Measurements from ENCODE around the gene LAP3. TPM values are rescaled to one million over a fixed set of nuclear protein-coding genes. Genes with fewer than 3 reads are reported as not detected.
A peak's percentile ranks its signal among the peaks of the same experiment; 100 is the strongest.

Gene LAP3
- total and polyA plus RNA-seq, 8 donors: 46.4 to 152 (median 90.8) TPM

- Histone ChIP-seq H3K9me3 (no peaks in the 10 kb centered on the region), H3K4me1 (peaks cover 0 to 13% (median 7%) of the 10 kb centered on the region in 4 donors), H3K4me3 (no peak overlapping the region), H3K27me3 (no peaks in the 10 kb centered on the region), H3K27ac (no peak overlapping the region), H3K36me3 (peaks cover 71 to 96% (median 95%) of the 10 kb centered on the region in 4 donors)
- no peak for TF ChIP-seq POLR2A (IDR thresholded peaks at IDR 0.05)
- no peak for TF ChIP-seq POLR2AphosphoS5 (IDR thresholded peaks at IDR 0.05)
- TF ChIP-seq CTCF (IDR thresholded peaks at IDR 0.05): no peak
- TF ChIP-seq EP300 (IDR thresholded peaks at IDR 0.05): no peak
- intact Hi-C loops (cut with DNase I; ENCODE audit: low total_unique reads): loop anchor here (5.0 kb wide), 1 partner anchor 33 kb away; no protein-coding TSS in a partner anchor
- 81 to 89% (median 87%) methylated on average over 10 of the region's 10 CpGs for WGBS, 5 donors
- DNase-seq: no peak
These were observed 7.7 kb downstream of the LAP3 start for GRCh38 chr4:17584521-17585213.

GRCh38 chr4:17587094-17587822 is 10.3 kb downstream of the LAP3 start:
- Histone ChIP-seq H3K9me3 (no peaks in the 10 kb centered on the region), H3K4me3 (no peak overlapping the region), H3K4me1 (no peaks in the 10 kb centered on the region), H3K36me3 (peaks cover 85 to 100% (median 100%) of the 10 kb centered on the region in 4 donors), H3K27me3 (no peaks in the 10 kb centered on the region), H3K27ac (no peak overlapping the region)
- no peak for TF ChIP-seq EP300 (IDR thresholded peaks at IDR 0.05)
- TF ChIP-seq CTCF (IDR thresholded peaks at IDR 0.05): no peak
- no peak for TF ChIP-seq POLR2A (IDR thresholded peaks at IDR 0.05)
- TF ChIP-seq POLR2AphosphoS5 (IDR thresholded peaks at IDR 0.05): no peak
- 86 to 94% (median 91%) methylated on average over 9 of the region's 9 CpGs for WGBS, 5 donors
- no peak for DNase-seq
- intact Hi-C loops (cut with DNase I; ENCODE audit: low total_unique reads): no loop called here

- Histone ChIP-seq H3K27ac (no peak overlapping the region), H3K9me3 (no peaks in the 10 kb centered on the region), H3K4me3 (no peak overlapping the region), H3K4me1 (no peaks in the 10 kb centered on the region), H3K36me3 (peaks cover 74 to 100% (median 100%) of the 10 kb centered on the region in 4 donors), H3K27me3 (no peaks in the 10 kb centered on the region)
- TF ChIP-seq POLR2A (IDR thresholded peaks at IDR 0.05): no peak
- no peak for TF ChIP-seq POLR2AphosphoS5 (IDR thresholded peaks at IDR 0.05)
- TF ChIP-seq EP300 (IDR thresholded peaks at IDR 0.05): no peak
- no peak for TF ChIP-seq CTCF (IDR thresholded peaks at IDR 0.05)
- no peak for DNase-seq
- intact Hi-C loops (cut with DNase I; ENCODE audit: low total_unique reads): no loop called here
- WGBS, 5 donors: 81 to 92% (median 89%) methylated on average over 3 of the region's 3 CpGs
These were observed 12.4 kb downstream of the LAP3 start for GRCh38 chr4:17589355-17589754.

- intact Hi-C loops (cut with DNase I; ENCODE audit: low total_unique reads): no loop called here
- Histone ChIP-seq H3K27me3 (no peaks in the 10 kb centered on the region), H3K36me3 (peaks cover 68 to 100% (median 100%) of the 10 kb centered on the region in 4 donors), H3K9me3 (no peaks in the 10 kb centered on the region), H3K4me3 (no peak overlapping the region), H3K4me1 (no peaks in the 10 kb centered on the region), H3K27ac (no peak overlapping the region)
- no peak for TF ChIP-seq EP300 (IDR thresholded peaks at IDR 0.05)
- TF ChIP-seq CTCF (IDR thresholded peaks at IDR 0.05): no peak
- 79 to 90% (median 83%) methylated on average over 6 of the region's 6 CpGs for WGBS, 5 donors
- DNase-seq: peak in 1 of 2 donors; percentile 24
These were observed 18.5 kb downstream of the LAP3 start for GRCh38 chr4:17595471-17596005.
